B cell (primary cell): ENCODE measurements around the gene NGLY1. TPM values are rescaled to one million over a fixed set of nuclear protein-coding genes. Genes with fewer than 3 reads are reported as not detected.

Source experiments
- ATAC-seq: fragments of 200-7000 bp; cut with Tn5 transposase; one replicate; pipeline ENCODE4 v1.10.0; 2021; ENCODE audit warnings: low read depth, mild to moderate bottlenecking, moderate number of reproducible peaks, moderate library complexity
- CTCF ChIA-PET: fragments of 350-600 bp; sonication (Branson Sonifier 250); formaldehyde crosslinking; loops from one replicate; lab custom pipeline; 2021; ENCODE audit warnings: antibody characterized with exemption, inconsistent platforms; lab: Charles Lee
- POLR2A ChIA-PET: fragments of 350-600 bp; sonication (Branson Sonifier 250); formaldehyde crosslinking; loops from one replicate; lab custom pipeline; 2021; ENCODE audit warnings: antibody characterized with exemption; lab: Charles Lee
- DNase-seq: peaks from one replicate; pipeline ENCODE4 v3.0.0; 2013
- H2AFZ ChIP-seq: 2 replicates; pipeline ENCODE4 v1.6.1; 2012; ENCODE audit warnings: mild to moderate bottlenecking, low read depth, low read length; ENCODE audit not compliant: insufficient read depth, poor library complexity, severe bottlenecking
- H3K27ac ChIP-seq, 2 donors: 1 replicate in 1 of 2; 2 replicates in 1 of 2; pipeline ENCODE4 v1.5.1; 2012 to 2013; ENCODE audit warnings: low read length in 2 of 2, mild to moderate bottlenecking in 2 of 2, moderate library complexity in 1 of 2
- H3K27me3 ChIP-seq, 4 experiments: fragments of 200-600 bp in 1 of 4; sonication (generic) in 1 of 4; replicated peaks in 1 of 4; 1 replicate in 2 of 4; 2 replicates in 2 of 4; pipeline versions ENCODE4 v1.6.1 to v1.7.0; 2013 to 2016; ENCODE audit warnings: low read length in 3 of 4, mild to moderate bottlenecking in 2 of 4, mixed read lengths in 1 of 4, moderate library complexity in 1 of 4; ENCODE audit not compliant: insufficient read depth in 4 of 4, control insufficient read depth in 3 of 4; ENCODE audit errors: control extremely low read depth in 1 of 4
- H3K36me3 ChIP-seq, 2 experiments: replicated peaks in 1 of 2; 1 replicate in 1 of 2; 2 replicates in 1 of 2; pipeline versions ENCODE4 v1.6.1 to v1.7.1; 2013; ENCODE audit warnings: low read length in 1 of 2; ENCODE audit not compliant: insufficient read depth in 2 of 2, control insufficient read depth in 1 of 2; ENCODE audit errors: control extremely low read depth in 1 of 2, extremely low read depth in 1 of 2
- H3K4me1 ChIP-seq, 2 donors: fragments of 200-600 bp in 1 of 2; sonication (generic) in 1 of 2; 1 replicate in 1 of 2; 2 replicates in 1 of 2; pipeline versions ENCODE4 v1.5.1 to v1.6.1; 2013 to 2017; ENCODE audit warnings: low read length in 2 of 2; ENCODE audit not compliant: control insufficient read depth in 2 of 2, insufficient read depth in 2 of 2
- H3K4me2 ChIP-seq: replicated peaks from 2 replicates; pipeline ENCODE3; 2012; ENCODE audit warnings: mild to moderate bottlenecking, low read depth, low read length; ENCODE audit not compliant: poor library complexity, severe bottlenecking
- H3K4me3 ChIP-seq, 5 experiments: fragments of 200-600 bp in 1 of 5; sonication (generic) in 1 of 5; 1 replicate in 3 of 5; 2 replicates in 2 of 5; pipeline versions ENCODE4 v1.5.1 to v1.7.0; 2011 to 2016; ENCODE audit warnings: low read length in 4 of 5, mild to moderate bottlenecking in 4 of 5, low read depth in 2 of 5, control low read depth in 1 of 5, moderate library complexity in 1 of 5; ENCODE audit not compliant: insufficient read depth in 1 of 5; ENCODE audit errors: control extremely low read depth in 1 of 5, extremely low read depth in 1 of 5
- H3K79me2 ChIP-seq: fragments of 200-600 bp; sonication (generic); one replicate; pipeline ENCODE4 v1.6.0; 2016; ENCODE audit warnings: low read length; ENCODE audit not compliant: control insufficient read depth, insufficient read depth
- H3K9ac ChIP-seq: fragments of 200-600 bp; sonication (generic); 2 replicates; pipeline ENCODE4 v1.6.1; 2017; ENCODE audit warnings: mild to moderate bottlenecking, low read length, moderate library complexity
- H3K9me3 ChIP-seq, 3 donors: one replicate each; pipeline versions ENCODE4 v1.6.1 to v1.7.1; 2013; ENCODE audit warnings: low read length in 2 of 3; ENCODE audit not compliant: control insufficient read depth in 2 of 3, insufficient read depth in 1 of 3; ENCODE audit errors: control extremely low read depth in 1 of 3
- H4K20me1 ChIP-seq: 2 replicates; pipeline ENCODE4 v1.6.0; 2012; ENCODE audit warnings: mild to moderate bottlenecking, low read length; ENCODE audit not compliant: insufficient read depth, control insufficient read depth, poor library complexity, severe bottlenecking
- H3K27ac Mint-ChIP-seq: one replicate; pipeline ENCODE4 v1.8.0; 2021; ENCODE audit warnings: mixed read lengths
- H3K27me3 Mint-ChIP-seq: one replicate; pipeline ENCODE4 v1.8.0; 2021; ENCODE audit warnings: mixed read lengths
- H3K4me1 Mint-ChIP-seq: one replicate; pipeline ENCODE4 v1.8.0; 2021; ENCODE audit warnings: mixed read lengths
- H3K4me3 Mint-ChIP-seq: one replicate; pipeline ENCODE4 v1.8.0; 2021; ENCODE audit warnings: mixed read lengths
- H3K9me3 Mint-ChIP-seq: one replicate; pipeline ENCODE4 v1.8.0; 2022; ENCODE audit warnings: mixed read lengths; ENCODE audit not compliant: insufficient read depth
- CTCF ChIP-seq: fragments of 200-600 bp; IDR thresholded peaks from one replicate; pipeline ENCODE4 v1.8.0; 2022; ENCODE audit warnings: antibody characterized with exemption, mild to moderate bottlenecking
- EZH2 ChIP-seq: IDR thresholded peaks from 2 replicates; pipeline ENCODE4 v1.6.1; 2012; ENCODE audit warnings: borderline replicate concordance, low read depth, mild to moderate bottlenecking, moderate library complexity, low read length; ENCODE audit not compliant: insufficient read depth, poor library complexity, severe bottlenecking
- WGBS: methylation state at CpG from one replicate; pipeline ENCODE4 v1.1.5; 2013; ENCODE audit warnings: missing lambda C conversion rate; ENCODE audit not compliant: insufficient coverage; 5-methylcytosine and 5-hydroxymethylcytosine counted together
- intact Hi-C: fragments of 100-400 bp; cut with micrococcal nuclease; formaldehyde crosslinking; loops from one replicate; pipeline ENCODE4 v1.10.0; 2022
- polyA plus RNA-seq: library from polyadenylated mRNA; depleted of rRNA; stranded (reverse); fragments of >200 nt; gene quantifications from 2 replicates; pipeline ENCODE4 v1.2.3, GENCODE V29; 2012
- total RNA-seq, 2 donors: library from RNA; stranded (reverse); fragments of 120-200 nt in 1 of 2; gene quantifications; 1 replicate in 1 of 2; 2 replicates in 1 of 2; pipeline versions ENCODE4 v1.2.3 to v1.2.4, GENCODE V29; 2013 to 2022

Gene NGLY1
- total and polyA plus RNA-seq, 2 donors (not counting 1 experiment from before 2014, with no cell fraction given) = 24.2 to 145 TPM

GRCh38 chr3:25692341-25692740, 90.9 kb downstream of the NGLY1 start:
- WGBS = no CpG with 5 or more reads among the region's 1 CpG
- no peak overlapping the region for H3K9ac ChIP-seq
- TF ChIP-seq EZH2 (no peak), CTCF (no peak)
- ATAC-seq (no peak), DNase-seq (no peak)
- H3K9me3 ChIP-seq = no peaks in the 10 kb centered on the region
- POLR2A ChIA-PET = no interaction called here
- no peaks in the 10 kb centered on the region for H3K79me2 ChIP-seq
- H3K27ac ChIP-seq = no peak overlapping the region
- Mint-ChIP-seq H3K4me3 (no peak overlapping the region), H3K9me3 (no peaks in the 10 kb centered on the region), H3K4me1 (no peaks in the 10 kb centered on the region), H3K27me3 (no peaks in the 10 kb centered on the region), H3K27ac (no peak overlapping the region)
- no peaks in the 10 kb centered on the region for H3K36me3 ChIP-seq
- intact Hi-C loops = no loop called here
- H3K27me3 ChIP-seq = no peaks in the 10 kb centered on the region
- no peak overlapping the region for H2AFZ ChIP-seq
- H4K20me1 ChIP-seq = no peaks in the 10 kb centered on the region
- H3K4me3 ChIP-seq = no peak overlapping the region
- H3K4me2 ChIP-seq = no peak overlapping the region
- CTCF ChIA-PET = no interaction called here
- no peaks in the 10 kb centered on the region for H3K4me1 ChIP-seq

- Mint-ChIP-seq H3K27ac (no peak overlapping the region), H3K4me1 (no peaks in the 10 kb centered on the region), H3K27me3 (no peaks in the 10 kb centered on the region), H3K4me3 (no peak overlapping the region), H3K9me3 (no peaks in the 10 kb centered on the region)
- WGBS = 86% methylated on average over 2 of the region's 2 CpGs
- Histone ChIP-seq H3K27ac (no peak overlapping the region), H3K4me2 (no peak overlapping the region), H3K4me1 (no peaks in the 10 kb centered on the region), H3K27me3 (no peaks in the 10 kb centered on the region), H2AFZ (no peak overlapping the region), H4K20me1 (no peaks in the 10 kb centered on the region), H3K36me3 (no peaks in the 10 kb centered on the region), H3K9ac (no peak overlapping the region), H3K4me3 (no peak overlapping the region), H3K79me2 (no peaks in the 10 kb centered on the region), H3K9me3 (no peaks in the 10 kb centered on the region)
- ChIA-PET POLR2A (no interaction called here), CTCF (no interaction called here)
- intact Hi-C loops = no loop called here
- DNase-seq (no peak), ATAC-seq (no peak)
- TF ChIP-seq EZH2 (no peak), CTCF (no peak)
Measured at GRCh38 chr3:25690768-25691533, 92.3 kb downstream of the NGLY1 start.
